Omental fat pad (tissue), 4 donors: ENCODE measurements around the gene CSTA. TPM values are rescaled to one million over a fixed set of nuclear protein-coding genes. Genes with fewer than 3 reads are reported as not detected.

Experiments
- ATAC-seq: fragments of 150-250 bp; one replicate; pipeline ENCODE4 v1.9.1; 2016; ENCODE audit warnings: mild to moderate bottlenecking, moderate library complexity; ENCODE audit not compliant: low FRiP score
- DNase-seq: peaks from one replicate; pipeline ENCODE4 v3.0.0-alpha.2; 2019; ENCODE audit warnings: low spot score
- total RNA-seq, 4 donors: library from RNA; depleted of rRNA; stranded (reverse); fragments of >200 nt; gene quantifications; one replicate each; pipeline ENCODE4 v1.1.0, GENCODE V29; 2016
- TF ChIP-seq, protein P1 (sequence below), 3 donors: fragments of 450-650 bp; IDR thresholded peaks; one replicate each; pipeline ENCODE4 v1.5.1; 2016 to 2017; ENCODE audit warnings: antibody characterized with exemption in 3 of 3, mild to moderate bottlenecking in 3 of 3, moderate library complexity in 2 of 3

The CSTA gene, protein sequence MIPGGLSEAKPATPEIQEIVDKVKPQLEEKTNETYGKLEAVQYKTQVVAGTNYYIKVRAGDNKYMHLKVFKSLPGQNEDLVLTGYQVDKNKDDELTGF
- total RNA-seq: 1 to 10 TPM; 2.7 to 9.1 (median 6.3) TPM

DNA sequence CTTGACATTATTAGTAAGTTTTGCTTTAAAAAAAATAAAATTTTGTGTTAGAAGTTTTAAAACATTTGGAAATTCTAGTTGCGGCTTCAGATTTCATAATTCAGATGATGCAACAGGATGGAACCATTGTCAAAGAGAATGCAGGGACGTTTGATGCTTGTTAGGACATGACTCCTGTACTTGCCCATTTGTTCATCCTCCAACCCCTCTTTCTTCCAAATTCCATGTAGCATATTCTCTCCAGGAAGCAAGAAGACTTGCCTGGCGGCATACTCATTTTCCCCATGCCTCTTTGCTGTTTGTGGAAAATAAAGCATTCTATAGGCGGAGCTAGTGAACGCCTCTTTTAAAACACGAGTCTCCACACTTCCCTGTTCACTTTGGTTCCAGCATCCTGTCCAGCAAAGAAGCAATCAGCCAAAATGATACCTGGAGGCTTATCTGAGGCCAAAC is at the start of gene CSTA:
CSTA (plus strand) TSS at position 378 of the 453 bp plus-strand sequence; CDS start at position 423, 45 bp downstream.
- ATAC-seq: no peak
- TF ChIP-seq, protein P1, sequence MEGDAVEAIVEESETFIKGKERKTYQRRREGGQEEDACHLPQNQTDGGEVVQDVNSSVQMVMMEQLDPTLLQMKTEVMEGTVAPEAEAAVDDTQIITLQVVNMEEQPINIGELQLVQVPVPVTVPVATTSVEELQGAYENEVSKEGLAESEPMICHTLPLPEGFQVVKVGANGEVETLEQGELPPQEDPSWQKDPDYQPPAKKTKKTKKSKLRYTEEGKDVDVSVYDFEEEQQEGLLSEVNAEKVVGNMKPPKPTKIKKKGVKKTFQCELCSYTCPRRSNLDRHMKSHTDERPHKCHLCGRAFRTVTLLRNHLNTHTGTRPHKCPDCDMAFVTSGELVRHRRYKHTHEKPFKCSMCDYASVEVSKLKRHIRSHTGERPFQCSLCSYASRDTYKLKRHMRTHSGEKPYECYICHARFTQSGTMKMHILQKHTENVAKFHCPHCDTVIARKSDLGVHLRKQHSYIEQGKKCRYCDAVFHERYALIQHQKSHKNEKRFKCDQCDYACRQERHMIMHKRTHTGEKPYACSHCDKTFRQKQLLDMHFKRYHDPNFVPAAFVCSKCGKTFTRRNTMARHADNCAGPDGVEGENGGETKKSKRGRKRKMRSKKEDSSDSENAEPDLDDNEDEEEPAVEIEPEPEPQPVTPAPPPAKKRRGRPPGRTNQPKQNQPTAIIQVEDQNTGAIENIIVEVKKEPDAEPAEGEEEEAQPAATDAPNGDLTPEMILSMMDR (IDR thresholded peaks at IDR 0.05): no peak
- DNase-seq: no peak

DNA sequence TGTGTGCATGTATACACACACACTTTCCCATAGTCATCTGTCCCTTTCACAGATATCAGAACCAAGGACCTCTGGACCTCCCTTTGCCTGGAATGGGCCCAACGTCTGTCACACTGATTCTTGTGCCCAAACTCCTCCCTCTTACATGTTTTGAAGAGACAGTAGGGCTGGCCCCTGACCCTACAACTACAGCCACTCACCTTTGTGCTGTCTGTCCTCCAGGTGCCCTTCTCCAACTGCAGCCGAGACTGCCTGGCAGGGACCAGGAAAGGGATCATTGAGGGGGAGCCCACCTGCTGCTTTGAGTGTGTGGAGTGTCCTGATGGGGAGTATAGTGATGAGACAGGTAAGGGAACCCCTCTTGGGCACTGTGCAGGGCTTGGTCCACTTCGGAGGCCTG is 43.2 kb upstream of the CSTA start:
- TF ChIP-seq, protein P1 (IDR thresholded peaks at IDR 0.05): no peak
- DNase-seq (no peak), ATAC-seq (no peak)

DNA sequence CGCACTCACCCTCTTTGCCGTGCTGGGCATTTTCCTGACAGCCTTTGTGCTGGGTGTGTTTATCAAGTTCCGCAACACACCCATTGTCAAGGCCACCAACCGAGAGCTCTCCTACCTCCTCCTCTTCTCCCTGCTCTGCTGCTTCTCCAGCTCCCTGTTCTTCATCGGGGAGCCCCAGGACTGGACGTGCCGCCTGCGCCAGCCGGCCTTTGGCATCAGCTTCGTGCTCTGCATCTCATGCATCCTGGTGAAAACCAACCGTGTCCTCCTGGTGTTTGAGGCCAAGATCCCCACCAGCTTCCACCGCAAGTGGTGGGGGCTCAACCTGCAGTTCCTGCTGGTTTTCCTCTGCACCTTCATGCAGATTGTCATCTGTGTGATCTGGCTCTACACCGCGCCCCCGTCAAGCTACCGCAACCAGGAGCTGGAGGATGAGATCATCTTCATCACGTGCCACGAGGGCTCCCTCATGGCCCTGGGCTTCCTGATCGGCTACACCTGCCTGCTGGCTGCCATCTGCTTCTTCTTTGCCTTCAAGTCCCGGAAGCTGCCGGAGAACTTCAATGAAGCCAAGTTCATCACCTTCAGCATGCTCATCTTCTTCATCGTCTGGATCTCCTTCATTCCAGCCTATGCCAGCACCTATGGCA is 41.1 kb upstream of the CSTA start:
- no peak for DNase-seq
- TF ChIP-seq, protein P1 (IDR thresholded peaks at IDR 0.05): no peak
- no peak for ATAC-seq

DNA sequence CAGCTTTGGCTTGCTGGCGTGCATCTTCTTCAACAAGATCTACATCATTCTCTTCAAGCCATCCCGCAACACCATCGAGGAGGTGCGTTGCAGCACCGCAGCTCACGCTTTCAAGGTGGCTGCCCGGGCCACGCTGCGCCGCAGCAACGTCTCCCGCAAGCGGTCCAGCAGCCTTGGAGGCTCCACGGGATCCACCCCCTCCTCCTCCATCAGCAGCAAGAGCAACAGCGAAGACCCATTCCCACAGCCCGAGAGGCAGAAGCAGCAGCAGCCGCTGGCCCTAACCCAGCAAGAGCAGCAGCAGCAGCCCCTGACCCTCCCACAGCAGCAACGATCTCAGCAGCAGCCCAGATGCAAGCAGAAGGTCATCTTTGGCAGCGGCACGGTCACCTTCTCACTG is 40.6 kb upstream of the CSTA start:
- DNase-seq: no peak
- TF ChIP-seq, protein P1 (IDR thresholded peaks at IDR 0.05): no peak
- no peak for ATAC-seq

DNA sequence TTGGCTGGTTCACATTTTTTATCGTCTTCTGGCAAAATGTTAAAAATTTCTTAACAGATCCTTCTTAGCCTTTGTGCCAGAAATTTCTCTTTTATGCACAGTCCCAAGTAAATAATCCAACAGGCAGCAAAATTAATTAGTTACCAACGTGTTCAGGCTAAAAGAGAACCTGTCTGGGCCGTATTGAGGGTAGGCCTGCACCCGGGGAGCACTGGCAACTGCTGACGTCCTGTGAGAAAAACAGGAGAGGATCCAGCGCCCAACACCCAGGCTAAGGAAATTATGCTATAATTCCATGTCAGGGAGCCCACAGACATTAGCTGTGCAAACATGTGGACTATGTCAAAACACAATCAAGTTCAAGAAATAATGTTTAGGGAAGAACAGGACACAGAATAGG is 30.7 kb upstream of the CSTA start:
- TF ChIP-seq, protein P1 (IDR thresholded peaks at IDR 0.05): no peak
- ATAC-seq: peak; percentile 52
- DNase-seq: no peak

DNA sequence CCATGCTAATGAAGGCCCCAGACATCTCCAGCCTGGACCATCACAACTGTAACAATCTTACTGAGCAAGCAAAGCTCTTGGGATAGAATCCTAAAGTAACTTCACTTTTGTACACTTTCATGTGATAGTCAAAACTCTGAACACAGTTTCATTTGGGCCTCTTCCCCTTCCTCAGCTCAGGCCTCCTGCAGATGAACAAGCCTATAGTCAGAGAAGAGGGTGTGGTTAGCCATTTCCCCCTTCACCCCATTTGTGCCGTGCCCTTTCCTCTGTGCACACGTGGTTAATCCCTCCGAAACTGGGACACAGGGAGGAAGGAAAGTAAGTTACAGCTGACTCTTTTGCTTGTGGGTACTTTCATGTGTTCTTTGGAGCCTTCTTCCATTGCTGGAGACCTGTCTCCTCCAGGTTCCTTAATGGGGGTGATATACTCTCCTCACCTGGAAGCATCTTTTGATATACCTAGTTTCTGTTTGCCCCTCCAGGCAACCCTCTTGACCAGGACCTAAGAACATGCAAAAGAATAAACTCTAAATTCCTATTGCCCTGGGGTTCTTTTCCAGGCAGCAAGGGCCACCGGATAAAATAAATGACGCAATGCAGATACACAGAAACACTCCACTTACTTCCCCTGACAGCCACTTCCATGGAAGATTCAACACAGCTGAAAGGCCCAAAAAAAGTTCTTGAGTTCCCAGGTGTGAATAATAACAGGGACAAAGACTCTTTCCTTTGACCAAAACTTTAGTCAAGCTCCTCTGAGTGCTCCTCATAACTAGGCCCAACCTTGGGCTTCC is 29.6 kb upstream of the CSTA start:
- ATAC-seq (no peak), DNase-seq (no peak)
- TF ChIP-seq, protein P1 (IDR thresholded peaks at IDR 0.05): no peak
